ENCODE results near the gene HMCN1. TPM values are rescaled to one million over a fixed set of nuclear protein-coding genes. Genes with fewer than 3 reads are reported as not detected.
A peak's percentile ranks its signal among the peaks of the same experiment; 100 is the strongest.

Gene HMCN1
- total RNA-seq, 2 experiments from 2014 or later: not detected

DNA sequence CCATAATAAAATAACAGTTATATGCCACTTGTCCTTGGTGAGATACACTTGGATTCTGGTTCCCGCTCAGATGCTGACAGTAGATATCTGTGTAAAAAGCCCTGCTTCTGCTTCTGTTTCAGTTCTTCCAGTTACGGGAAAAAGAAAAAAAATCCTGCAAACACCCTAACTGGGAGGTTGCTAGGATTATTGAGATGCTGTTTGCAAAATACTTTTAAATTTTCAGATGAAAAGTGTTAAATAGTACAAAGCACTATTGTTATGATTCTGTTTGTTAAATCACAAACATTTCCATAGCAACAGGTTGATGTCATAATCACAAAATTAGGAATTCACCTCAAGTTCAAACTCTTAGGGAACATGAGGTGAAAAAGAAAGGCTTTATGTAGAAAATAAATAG is 232.3 kb downstream of the HMCN1 start:
- Mint-ChIP-seq H3K27me3 (peaks cover 8% of the 10 kb centered on the region), H3K4me3 (no peak overlapping the region), H3K36me3 (no peaks in the 10 kb centered on the region), H3K4me1 (ENCODE audit: low read depth) (no peaks in the 10 kb centered on the region), H3K9me3 (no peaks in the 10 kb centered on the region), H3K27ac (no peak overlapping the region)
- ChIA-PET POLR2A (no interaction called here), CTCF (no interaction called here)
- intact Hi-C loops (cut with micrococcal nuclease): no loop called here
- no peak for DNase-seq

- Mint-ChIP-seq H3K9me3 (no peaks in the 10 kb centered on the region), H3K36me3 (no peaks in the 10 kb centered on the region), H3K27me3 (peaks cover 8% of the 10 kb centered on the region), H3K4me3 (no peak overlapping the region), H3K27ac (no peak overlapping the region), H3K4me1 (ENCODE audit: low read depth) (no peaks in the 10 kb centered on the region)
- POLR2A ChIA-PET: no interaction called here
- intact Hi-C loops (cut with micrococcal nuclease): no loop called here
- CTCF ChIA-PET: interaction anchor here (0.6 kb wide), 1 partner anchor 42 kb away, joined by 3 read pairs; no protein-coding TSS in a partner anchor
- DNase-seq: no peak
Measured at GRCh38 chr1:185969028-185969427, 234.8 kb downstream of the HMCN1 start.

DNA sequence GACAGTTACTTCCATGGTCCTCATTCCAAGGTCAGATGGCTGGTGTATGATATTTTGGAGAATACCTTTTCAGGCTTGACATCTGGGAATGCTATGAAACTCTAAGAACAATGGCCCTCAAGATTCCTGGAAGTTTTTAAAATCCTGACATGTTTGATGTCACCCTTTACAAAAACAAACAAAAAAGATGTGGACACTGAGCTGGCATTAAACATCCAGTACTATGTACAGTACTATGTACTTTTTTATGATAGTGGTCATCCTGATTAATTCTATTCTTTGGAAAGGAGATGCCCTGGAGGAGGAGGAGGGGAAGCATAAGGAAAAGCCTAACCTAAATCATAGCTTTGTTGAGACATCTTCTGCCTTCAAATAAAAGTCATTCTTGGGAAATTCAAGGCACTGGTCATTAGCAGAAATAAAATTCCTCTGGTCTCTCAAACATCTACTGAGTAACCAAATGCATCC is 235.4 kb downstream of the HMCN1 start:
- H3K9me3 Mint-ChIP-seq: no peaks in the 10 kb centered on the region
- peaks cover 6% of the 10 kb centered on the region for H3K27me3 Mint-ChIP-seq
- intact Hi-C loops (cut with micrococcal nuclease): no loop called here
- no peak overlapping the region for H3K4me3 Mint-ChIP-seq
- no peaks in the 10 kb centered on the region for H3K4me1 Mint-ChIP-seq (ENCODE audit: low read depth)
- ChIA-PET POLR2A (no interaction called here), CTCF (interaction anchor here (0.6 kb wide), 1 partner anchor 41 kb away, joined by 3 read pairs; no protein-coding TSS in a partner anchor)
- no peak overlapping the region for H3K27ac Mint-ChIP-seq
- no peaks in the 10 kb centered on the region for H3K36me3 Mint-ChIP-seq
- no peak for DNase-seq

DNA sequence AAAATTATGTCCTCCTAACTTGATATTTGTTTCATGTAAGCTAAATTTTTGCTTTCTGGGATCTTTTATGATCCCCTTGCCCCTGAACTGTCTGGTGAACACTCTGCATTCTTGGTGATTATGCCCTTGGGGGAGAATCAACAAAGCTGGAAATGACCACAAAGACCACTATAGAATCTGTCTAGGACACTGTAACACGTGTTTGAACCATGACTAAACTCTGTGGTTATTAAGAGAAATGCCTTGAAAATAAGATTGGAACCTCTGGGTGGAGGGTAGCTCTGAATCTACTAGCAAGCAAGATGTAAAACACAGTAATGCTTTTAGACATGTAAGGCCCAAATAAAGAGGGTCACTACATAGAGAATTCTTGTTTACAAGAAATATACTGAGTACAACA is 237.5 kb downstream of the HMCN1 start:
- H3K4me3 Mint-ChIP-seq: no peak overlapping the region
- no peaks in the 10 kb centered on the region for H3K36me3 Mint-ChIP-seq
- ChIA-PET POLR2A (no interaction called here), CTCF (no interaction called here)
- intact Hi-C loops (cut with micrococcal nuclease): no loop called here
- DNase-seq: no peak
- no peaks in the 10 kb centered on the region for H3K4me1 Mint-ChIP-seq (ENCODE audit: low read depth)
- H3K9me3 Mint-ChIP-seq: no peaks in the 10 kb centered on the region
- no peak overlapping the region for H3K27ac Mint-ChIP-seq
- peaks cover 4% of the 10 kb centered on the region for H3K27me3 Mint-ChIP-seq

DNA sequence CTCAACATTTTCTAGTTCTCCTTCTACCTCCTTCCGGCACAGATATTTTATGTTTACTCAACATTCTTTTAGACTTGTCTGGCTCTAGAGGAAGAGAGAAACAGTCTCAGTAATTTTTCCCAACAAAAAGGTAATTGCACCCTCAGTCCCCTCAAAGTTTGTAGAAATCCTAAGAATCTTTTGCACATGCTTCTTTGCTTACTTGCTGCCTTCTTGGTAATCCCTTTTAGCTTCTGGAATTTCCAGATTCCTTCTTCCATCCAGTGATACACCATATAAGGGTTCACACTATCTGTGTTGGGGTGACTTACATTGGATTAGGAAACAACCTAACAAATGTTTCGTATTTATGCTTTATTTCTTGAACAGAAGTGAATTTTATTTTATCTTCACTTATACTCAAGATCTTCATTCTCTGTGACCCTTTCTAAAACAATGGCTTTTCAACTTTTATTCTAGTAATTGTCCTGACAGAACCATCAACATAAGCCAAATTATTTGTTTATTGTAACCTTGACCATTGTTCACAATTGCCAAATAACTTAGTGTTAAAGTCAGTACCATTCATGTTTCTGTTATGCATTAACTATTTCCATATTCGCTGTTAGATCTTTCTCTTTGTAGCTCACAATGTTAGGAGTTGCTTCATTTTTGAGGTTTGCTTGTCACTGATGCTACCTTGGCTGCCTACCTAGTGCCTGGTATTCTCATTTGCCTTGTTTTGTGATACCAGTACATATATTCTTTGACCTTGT is 238.1 kb downstream of the HMCN1 start:
- DNase-seq: no peak
- CTCF ChIA-PET: no interaction called here

GRCh38 chr1:185973645-185974044 is 239.5 kb downstream of the HMCN1 start:
- no peak overlapping the region for H3K4me3 Mint-ChIP-seq
- no peaks in the 10 kb centered on the region for H3K36me3 Mint-ChIP-seq
- H3K27ac Mint-ChIP-seq: no peak overlapping the region
- POLR2A ChIA-PET: no interaction called here
- no peak for DNase-seq
- H3K4me1 Mint-ChIP-seq (ENCODE audit: low read depth): no peaks in the 10 kb centered on the region
- intact Hi-C loops (cut with micrococcal nuclease): no loop called here
- CTCF ChIA-PET: no interaction called here
- peaks cover 2% of the 10 kb centered on the region for H3K27me3 Mint-ChIP-seq
- H3K9me3 Mint-ChIP-seq: no peaks in the 10 kb centered on the region

More for the DNA sequence above, 238.1 kb downstream of the HMCN1 start:
- no peaks in the 10 kb centered on the region for H3K9me3 Mint-ChIP-seq
- peaks cover 4% of the 10 kb centered on the region for H3K27me3 Mint-ChIP-seq
- intact Hi-C loops (cut with micrococcal nuclease): no loop called here
- H3K4me3 Mint-ChIP-seq: no peak overlapping the region
- no peak overlapping the region for H3K27ac Mint-ChIP-seq
- H3K36me3 Mint-ChIP-seq: no peaks in the 10 kb centered on the region
- H3K4me1 Mint-ChIP-seq (ENCODE audit: low read depth): no peaks in the 10 kb centered on the region
- POLR2A ChIA-PET: no interaction called here

GRCh38 chr1:185974367-185975170 is 240.4 kb downstream of the HMCN1 start:
- Mint-ChIP-seq H3K4me3 (no peak overlapping the region), H3K4me1 (ENCODE audit: low read depth) (no peaks in the 10 kb centered on the region), H3K27me3 (peaks cover 2% of the 10 kb centered on the region), H3K27ac (no peak overlapping the region), H3K36me3 (no peaks in the 10 kb centered on the region), H3K9me3 (no peaks in the 10 kb centered on the region)
- intact Hi-C loops (cut with micrococcal nuclease): no loop called here
- CTCF ChIA-PET: no interaction called here
- no peak for DNase-seq
- POLR2A ChIA-PET: no interaction called here

GRCh38 chr1:185980891-185981290 is 246.7 kb downstream of the HMCN1 start:
- CTCF ChIA-PET: no interaction called here
- Mint-ChIP-seq H3K4me3 (no peak overlapping the region), H3K4me1 (ENCODE audit: low read depth) (no peaks in the 10 kb centered on the region)

DNA sequence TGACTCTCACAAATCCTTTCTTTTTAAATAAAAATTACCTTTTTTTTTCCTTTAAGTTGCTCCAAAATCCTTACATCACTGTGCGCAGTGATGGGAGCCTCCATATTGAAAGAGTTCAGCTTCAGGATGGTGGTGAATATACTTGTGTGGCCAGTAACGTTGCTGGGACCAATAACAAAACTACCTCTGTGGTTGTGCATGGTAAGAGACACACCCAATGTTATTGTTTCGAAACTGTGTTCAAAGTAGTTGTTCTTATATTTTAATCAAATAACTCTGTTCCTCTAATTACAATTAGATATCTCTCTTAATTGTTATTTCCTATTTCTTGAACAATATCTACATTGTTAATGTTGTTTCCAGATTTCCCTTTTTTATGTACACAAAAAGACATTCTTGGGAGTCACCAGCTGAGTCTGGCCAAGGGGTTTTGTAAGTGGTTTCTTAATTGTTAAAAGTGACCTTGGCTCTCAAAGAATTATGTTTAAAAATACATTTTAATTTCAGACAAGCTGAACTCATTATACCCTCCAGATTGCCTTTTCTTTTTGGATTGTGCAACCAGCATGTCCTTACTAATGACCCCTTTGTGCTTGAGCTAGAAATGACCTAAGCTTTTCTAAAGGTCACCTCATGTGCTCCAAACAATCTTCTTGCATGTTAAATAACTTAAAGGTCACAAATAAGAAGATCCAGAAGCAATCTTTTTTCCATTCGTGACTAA is 250.1 kb downstream of the HMCN1 start:
- intact Hi-C loops (cut with micrococcal nuclease): no loop called here
- DNase-seq: no peak
- no peak overlapping the region for H3K27ac Mint-ChIP-seq
- no peaks in the 10 kb centered on the region for H3K27me3 Mint-ChIP-seq
- ChIA-PET CTCF (no interaction called here), POLR2A (no interaction called here)
- H3K4me1 Mint-ChIP-seq (ENCODE audit: low read depth): peaks cover 12% of the 10 kb centered on the region
- H3K9me3 Mint-ChIP-seq: no peaks in the 10 kb centered on the region
- H3K36me3 Mint-ChIP-seq: no peaks in the 10 kb centered on the region
- no peak overlapping the region for H3K4me3 Mint-ChIP-seq

More at GRCh38 chr1:185980891-185981290, 246.7 kb downstream of the HMCN1 start:
- no peak for DNase-seq
- POLR2A ChIA-PET: no interaction called here
- Mint-ChIP-seq H3K9me3 (no peaks in the 10 kb centered on the region), H3K27me3 (no peaks in the 10 kb centered on the region), H3K36me3 (no peaks in the 10 kb centered on the region), H3K27ac (no peak overlapping the region)
- intact Hi-C loops (cut with micrococcal nuclease): no loop called here

DNA sequence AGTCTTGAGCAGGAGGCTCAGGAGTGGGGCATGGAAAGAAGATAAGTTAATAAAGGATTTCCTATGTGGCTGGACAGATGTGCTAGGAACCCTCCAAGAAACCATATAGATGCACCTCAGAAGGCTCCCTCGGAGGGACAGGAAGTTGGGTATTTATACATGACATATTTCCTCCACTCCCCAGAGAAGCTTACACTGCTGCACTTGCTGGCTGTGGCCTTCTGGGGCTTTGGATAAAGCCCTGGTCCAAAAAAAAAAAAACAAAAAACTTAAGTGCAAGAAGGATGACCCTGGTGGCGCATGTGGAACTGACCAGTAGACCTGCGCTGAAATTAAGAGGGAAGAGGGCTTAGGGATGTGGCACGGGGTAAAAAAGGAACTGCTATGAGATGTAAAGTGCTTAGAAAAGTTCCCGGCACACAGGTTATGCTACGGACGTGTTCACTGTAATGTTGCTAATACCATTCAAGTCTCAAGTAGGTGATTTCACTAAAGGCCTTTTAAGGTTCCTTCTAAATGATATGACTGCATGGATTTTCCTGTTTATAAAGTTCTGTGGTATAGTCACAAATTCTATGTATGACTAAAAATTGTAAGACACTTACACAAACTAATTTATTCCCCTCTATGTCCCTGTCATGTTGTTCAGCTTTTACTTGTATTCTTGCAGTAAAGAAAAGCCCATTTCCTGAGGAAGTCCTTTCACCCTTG is 253.6 kb downstream of the HMCN1 start:
- DNase-seq: peak; percentile 11
- no peaks in the 10 kb centered on the region for H3K27me3 Mint-ChIP-seq
- CTCF ChIA-PET: no interaction called here
- H3K9me3 Mint-ChIP-seq: no peaks in the 10 kb centered on the region
- H3K4me3 Mint-ChIP-seq: peak overlapping the region; percentile 52
- peak overlapping the region; percentile 93 for H3K27ac Mint-ChIP-seq
- POLR2A ChIA-PET: no interaction called here
- no peaks in the 10 kb centered on the region for H3K36me3 Mint-ChIP-seq
- H3K4me1 Mint-ChIP-seq (ENCODE audit: low read depth): peaks cover 12% of the 10 kb centered on the region
- intact Hi-C loops (cut with micrococcal nuclease): loop anchor here (1.0 kb wide), 2 partner anchors 22 to 314 kb away; no protein-coding TSS in a partner anchor

- CTCF ChIA-PET: interaction anchor here (0.6 kb wide), 1 partner anchor 59 kb away, joined by 3 read pairs; no protein-coding TSS in a partner anchor
- intact Hi-C loops (cut with micrococcal nuclease): no loop called here
- Mint-ChIP-seq H3K4me1 (ENCODE audit: low read depth) (peaks cover 12% of the 10 kb centered on the region), H3K36me3 (no peaks in the 10 kb centered on the region), H3K27me3 (no peaks in the 10 kb centered on the region), H3K4me3 (no peak overlapping the region), H3K27ac (no peak overlapping the region), H3K9me3 (no peaks in the 10 kb centered on the region)
- no peak for DNase-seq
- POLR2A ChIA-PET: no interaction called here
Measured at GRCh38 chr1:185990565-185990964, 256.4 kb downstream of the HMCN1 start.

GRCh38 chr1:185991266-185991665 is 257.1 kb downstream of the HMCN1 start:
- Mint-ChIP-seq H3K36me3 (no peaks in the 10 kb centered on the region), H3K27ac (no peak overlapping the region), H3K27me3 (no peaks in the 10 kb centered on the region), H3K4me3 (no peak overlapping the region), H3K4me1 (ENCODE audit: low read depth) (peaks cover 12% of the 10 kb centered on the region), H3K9me3 (no peaks in the 10 kb centered on the region)
- DNase-seq: no peak
- intact Hi-C loops (cut with micrococcal nuclease): no loop called here
- POLR2A ChIA-PET: no interaction called here
- CTCF ChIA-PET: no interaction called here

Measured in activated CD4-positive, alpha-beta memory T cell treated with anti-CD3 and anti-CD28 coated beads for 36 hours (primary cell).